CD4-positive, alpha-beta T cell treated with Interferon alpha-2 for 1 hour (primary cell): ENCODE data around the gene ARRB1.
"Not testable (repeated sequence)": the region's sequence is repeated elsewhere in the genome, so short reads cannot be mapped to it uniquely, and the experiment has no call there.

Experiments used
- DNase-seq, 2 donors: peaks; one replicate each; pipeline ENCODE4 v3.0.0-alpha.2; 2020 to 2022

ARRB1 gene

GRCh38 chr11:75298191-75298975 lies 53.1 kb downstream of the ARRB1 start:
- DNase-seq: no peak

DNA sequence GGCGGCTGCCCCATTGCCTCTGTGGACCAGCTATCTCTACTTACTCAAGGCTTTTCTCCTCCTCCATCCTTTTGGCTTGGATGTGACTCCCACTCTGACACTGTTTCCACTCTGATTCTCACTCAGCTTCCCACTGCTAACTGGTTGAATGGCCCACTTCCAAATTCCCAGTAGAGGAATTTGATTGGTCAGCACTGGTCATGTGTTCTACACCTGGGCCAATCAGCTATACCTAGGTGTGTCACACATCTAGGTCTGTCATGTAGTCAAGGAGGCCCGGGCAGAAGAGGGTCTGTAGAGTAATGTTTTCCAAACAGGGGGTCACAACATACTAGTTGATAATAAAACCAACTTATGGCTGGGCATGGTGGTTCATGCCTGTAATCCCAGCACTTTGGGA lies 57.6 kb downstream of the ARRB1 start:
- no peak for DNase-seq

DNA sequence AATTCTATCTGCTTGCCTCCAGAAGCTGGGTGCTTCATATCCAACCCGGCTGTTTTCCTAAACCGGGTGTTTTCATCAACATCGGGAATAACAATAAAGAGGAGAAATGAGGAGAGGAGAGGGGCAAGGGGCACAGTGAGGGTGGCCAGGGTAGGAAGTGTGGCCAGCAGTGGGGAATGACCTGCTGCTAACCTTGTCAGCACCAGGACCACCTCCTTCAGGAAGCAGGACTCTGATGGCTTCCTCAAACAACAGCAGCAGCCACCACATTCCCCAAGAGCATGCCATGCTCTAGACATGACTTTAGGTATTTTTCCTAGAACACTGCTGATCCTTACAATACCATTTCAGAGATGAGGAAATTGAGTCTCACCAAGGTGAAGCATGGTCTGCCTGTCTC lies 58.5 kb downstream of the ARRB1 start:
- no peak for DNase-seq

DNA sequence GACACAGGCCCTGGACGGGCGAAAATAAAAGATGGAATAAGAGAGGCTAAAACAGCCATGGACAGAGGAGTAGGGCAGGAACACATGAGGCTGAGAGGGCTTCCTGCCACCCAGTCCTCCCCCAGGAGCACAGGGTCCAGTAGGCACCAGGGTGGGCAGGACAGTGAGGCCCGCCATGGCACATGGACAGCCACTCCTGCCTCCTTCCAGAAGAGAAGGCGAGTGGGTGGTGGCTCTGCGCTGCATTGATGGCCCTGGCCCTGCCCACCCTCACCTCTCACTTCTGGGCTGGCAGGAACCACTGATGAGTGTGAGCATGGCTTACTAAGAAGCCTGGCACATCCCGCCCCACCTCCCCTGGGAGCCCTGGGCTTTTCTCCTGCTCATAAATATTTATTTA lies 59.7 kb downstream of the ARRB1 start:
- DNase-seq: no peak

DNA sequence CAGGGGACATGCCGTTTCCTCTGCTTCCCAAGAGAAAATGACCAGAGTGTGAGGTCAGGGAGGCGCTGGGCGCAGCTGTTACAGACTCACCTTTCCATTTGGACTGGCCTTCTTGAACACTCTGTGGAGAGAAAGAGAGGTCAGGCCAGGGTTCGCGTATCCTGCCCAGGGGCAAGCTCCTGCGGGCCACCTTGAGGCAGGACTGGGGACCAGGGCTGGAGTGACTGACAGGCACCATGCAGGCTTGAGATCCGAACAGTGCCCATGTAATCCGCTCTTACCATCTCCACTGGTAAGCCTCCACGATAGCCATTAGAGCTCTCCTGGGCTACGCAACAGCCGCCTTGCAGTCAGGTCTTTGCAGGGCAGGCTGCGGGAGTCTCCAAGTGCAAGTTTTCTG lies 61.5 kb downstream of the ARRB1 start:
- no peak for DNase-seq

GRCh38 chr11:75289511-75289760 lies 62.0 kb downstream of the ARRB1 start:
- DNase-seq: no peak

GRCh38 chr11:75287579-75287978 lies 63.9 kb downstream of the ARRB1 start:
- DNase-seq: no peak

- no peak for DNase-seq
These were observed 64.5 kb downstream of the ARRB1 start for GRCh38 chr11:75286826-75287465.

GRCh38 chr11:75285776-75286360 lies 65.6 kb downstream of the ARRB1 start:
- DNase-seq: no peak

DNA sequence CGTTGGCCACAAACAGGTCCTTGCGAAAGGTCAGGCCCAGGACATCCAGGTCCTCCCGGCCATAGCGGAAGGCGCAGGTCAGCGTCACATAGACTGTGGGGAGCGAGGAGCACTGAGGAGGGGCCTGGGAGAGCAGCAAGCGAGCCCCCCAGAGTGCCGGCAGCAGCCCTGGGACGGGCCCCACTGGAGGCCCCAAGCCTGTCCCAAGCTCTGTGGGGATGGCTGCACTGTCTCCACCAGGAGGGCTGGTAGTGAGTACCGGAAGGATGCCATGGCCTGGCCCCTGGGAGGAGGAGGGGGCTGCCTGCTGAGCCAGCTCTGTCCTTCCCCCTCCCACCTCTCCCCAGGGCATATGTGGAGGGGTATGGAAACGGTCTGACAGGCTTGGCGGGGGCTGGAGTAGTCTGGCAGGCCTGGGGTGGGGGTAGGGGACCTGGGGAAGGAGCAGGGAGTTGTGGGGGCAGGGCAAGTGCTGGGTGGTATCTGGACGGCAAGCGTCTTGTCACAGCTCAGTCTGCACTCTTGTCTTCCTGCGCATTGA lies 68.0 kb downstream of the ARRB1 start:
- DNase-seq: no peak

GRCh38 chr11:75281469-75282095 lies 69.9 kb downstream of the ARRB1 start:
- DNase-seq: no peak

GRCh38 chr11:75280770-75281468 lies 70.5 kb downstream of the ARRB1 start:
- no peak for DNase-seq

GRCh38 chr11:75280227-75280701 lies 71.2 kb downstream of the ARRB1 start:
- peak; percentile 68 to 78 for DNase-seq

DNA sequence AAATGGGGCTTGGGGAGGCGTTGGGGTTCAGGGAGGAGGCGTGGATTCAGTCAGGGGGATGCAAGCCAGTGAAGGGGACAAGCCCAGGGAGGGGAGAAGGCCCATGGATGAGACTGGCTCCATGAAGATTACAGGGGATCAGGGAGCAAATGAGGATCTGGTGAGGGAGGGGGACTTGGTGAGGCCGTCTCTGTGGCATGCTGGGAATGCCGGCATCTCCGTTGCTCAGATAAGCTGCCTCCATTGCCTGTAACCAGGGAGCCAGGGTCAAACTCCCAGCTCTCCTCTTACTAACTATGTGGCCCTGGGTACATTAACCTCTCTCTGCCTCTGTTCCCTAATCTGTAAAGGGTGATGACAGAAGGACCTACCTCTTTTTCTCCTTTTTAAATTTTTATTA lies 72.2 kb downstream of the ARRB1 start:
- no peak for DNase-seq

- no peak for DNase-seq
These were observed 73.3 kb downstream of the ARRB1 start for GRCh38 chr11:75277991-75278790.

- no peak for DNase-seq
These were observed 74.2 kb downstream of the ARRB1 start for GRCh38 chr11:75277211-75277805.

DNA sequence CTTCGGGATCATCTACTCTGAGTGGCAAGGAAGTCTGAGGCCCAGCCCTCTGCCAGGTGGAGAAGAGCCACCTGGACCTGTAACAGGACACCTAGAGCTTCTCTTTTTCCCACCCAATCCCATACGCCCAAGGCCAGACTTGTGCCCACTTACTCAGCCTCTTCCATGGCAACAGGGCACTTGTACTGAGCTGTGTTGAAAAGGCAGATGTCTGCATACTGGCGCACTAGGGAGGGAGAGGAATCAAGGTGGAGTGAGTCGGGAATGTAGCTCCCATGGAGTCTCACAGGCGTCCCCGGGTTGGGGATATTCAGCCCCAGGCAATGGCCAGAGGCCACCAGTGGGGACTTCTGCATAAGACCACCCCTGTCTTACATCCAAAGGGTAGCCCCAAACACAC lies 74.8 kb downstream of the ARRB1 start:
- DNase-seq: no peak

GRCh38 chr11:75276186-75276585 lies 75.3 kb downstream of the ARRB1 start:
- no peak for DNase-seq

- DNase-seq: peak; percentile 67 to 73
These were observed 75.9 kb downstream of the ARRB1 start for GRCh38 chr11:75275581-75275980.

DNA sequence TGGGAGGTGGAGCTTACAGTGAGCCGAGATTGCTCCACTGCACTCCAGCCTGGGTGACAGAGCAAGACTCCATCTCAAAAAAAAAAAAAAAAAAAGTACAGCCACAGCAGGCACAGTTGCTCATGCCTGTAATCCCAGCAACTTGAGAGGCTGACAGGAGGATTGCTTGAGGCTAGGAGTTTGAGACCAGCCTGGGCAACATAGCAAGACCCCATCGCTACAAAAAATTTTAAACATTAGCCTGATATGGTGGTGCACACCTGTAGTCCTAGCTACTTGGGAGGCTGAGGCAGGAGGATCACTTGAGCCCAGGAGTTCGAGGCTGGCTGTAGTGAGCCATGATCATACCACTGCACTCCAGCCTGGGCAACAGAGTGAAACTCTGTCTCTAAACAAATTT lies 76.7 kb downstream of the ARRB1 start:
- not testable (repeated sequence) for DNase-seq
